Right lobe of liver (tissue), 4 donors: Measurements from ENCODE around the gene FAM219A.

Experiments
- POLR2A ChIP-seq: fragments of 450-650 bp; IDR thresholded peaks from one replicate; pipeline ENCODE4 v1.6.1; 2017; ENCODE audit warnings: antibody characterized with exemption, mild to moderate bottlenecking
- TF ChIP-seq, protein P1 (sequence below), 4 donors: fragments of 200-600 bp in 3 of 4; fragments of 450-650 bp in 1 of 4; IDR thresholded peaks; one replicate each; pipeline versions ENCODE4 v1.5.1 to v1.8.0; 2016 to 2022; ENCODE audit warnings: antibody characterized with exemption in 4 of 4, mild to moderate bottlenecking in 2 of 4
- donor health status: DM: no; HTN: no; CAD: no.
- donor health status: DM: no; HTN: no; CAD: no.
- donor health status: DM: no; HTN: yes; CAD: no.

DNA sequence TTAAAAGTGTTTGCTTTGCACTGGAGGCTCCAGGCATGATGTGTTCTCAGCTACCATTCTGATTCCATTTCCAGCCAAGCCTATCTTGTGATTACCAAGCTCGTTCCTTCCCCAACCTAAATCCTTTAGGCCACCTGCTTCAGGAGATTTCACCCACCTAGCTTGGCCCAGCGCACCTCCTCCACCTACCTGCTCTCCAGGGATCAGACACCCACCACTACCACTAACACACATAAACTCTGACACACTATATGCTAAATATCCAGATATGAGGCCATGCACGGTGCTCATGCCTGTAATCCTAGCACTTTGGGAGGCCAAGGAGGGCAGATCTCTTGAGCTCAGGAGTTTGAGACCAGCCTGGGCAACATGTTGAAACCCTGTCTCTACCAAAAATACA lies 84.0 kb downstream of the FAM219A start:
- TF ChIP-seq, protein P1, sequence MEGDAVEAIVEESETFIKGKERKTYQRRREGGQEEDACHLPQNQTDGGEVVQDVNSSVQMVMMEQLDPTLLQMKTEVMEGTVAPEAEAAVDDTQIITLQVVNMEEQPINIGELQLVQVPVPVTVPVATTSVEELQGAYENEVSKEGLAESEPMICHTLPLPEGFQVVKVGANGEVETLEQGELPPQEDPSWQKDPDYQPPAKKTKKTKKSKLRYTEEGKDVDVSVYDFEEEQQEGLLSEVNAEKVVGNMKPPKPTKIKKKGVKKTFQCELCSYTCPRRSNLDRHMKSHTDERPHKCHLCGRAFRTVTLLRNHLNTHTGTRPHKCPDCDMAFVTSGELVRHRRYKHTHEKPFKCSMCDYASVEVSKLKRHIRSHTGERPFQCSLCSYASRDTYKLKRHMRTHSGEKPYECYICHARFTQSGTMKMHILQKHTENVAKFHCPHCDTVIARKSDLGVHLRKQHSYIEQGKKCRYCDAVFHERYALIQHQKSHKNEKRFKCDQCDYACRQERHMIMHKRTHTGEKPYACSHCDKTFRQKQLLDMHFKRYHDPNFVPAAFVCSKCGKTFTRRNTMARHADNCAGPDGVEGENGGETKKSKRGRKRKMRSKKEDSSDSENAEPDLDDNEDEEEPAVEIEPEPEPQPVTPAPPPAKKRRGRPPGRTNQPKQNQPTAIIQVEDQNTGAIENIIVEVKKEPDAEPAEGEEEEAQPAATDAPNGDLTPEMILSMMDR (IDR thresholded peaks at IDR 0.05): no peak
- TF ChIP-seq POLR2A: no peak
